ENCODE results near the gene ZNF48.

ZNF48 gene

GRCh38 chr16:30407804-30408534 is 12.7 kb downstream of the ZNF48 start:
- peaks cover 8% of the 10 kb centered on the region for H3K36me3 ChIP-seq (ENCODE audit: control insufficient read depth, insufficient read depth, low read length)
- peaks cover 14% of the 10 kb centered on the region for H3K4me1 ChIP-seq (ENCODE audit: control insufficient read depth, insufficient read depth, low read length)
- H3K27me3 ChIP-seq (ENCODE audit: control insufficient read depth, insufficient read depth, low read length): no peaks in the 10 kb centered on the region
- peak overlapping the region; percentile 84 for H3K4me3 ChIP-seq (ENCODE audit: low read length)
- peak overlapping the region; percentile 84 for H3K27ac ChIP-seq (ENCODE audit: low read depth, low read length)
- peak overlapping the region; percentile 32 for H3K9ac ChIP-seq (ENCODE audit: low read length)

- Histone ChIP-seq H3K27me3 (ENCODE audit: control insufficient read depth, insufficient read depth, low read length) (no peaks in the 10 kb centered on the region), H3K36me3 (ENCODE audit: control insufficient read depth, insufficient read depth, low read length) (peaks cover 16% of the 10 kb centered on the region), H3K27ac (ENCODE audit: low read depth, low read length) (peak overlapping the region; percentile 1), H3K4me1 (ENCODE audit: control insufficient read depth, insufficient read depth, low read length) (peaks cover 14% of the 10 kb centered on the region), H3K4me3 (ENCODE audit: low read length) (no peak overlapping the region), H3K9ac (ENCODE audit: low read length) (no peak overlapping the region)
Measured at GRCh38 chr16:30409125-30410060, 14.2 kb downstream of the ZNF48 start.

DNA sequence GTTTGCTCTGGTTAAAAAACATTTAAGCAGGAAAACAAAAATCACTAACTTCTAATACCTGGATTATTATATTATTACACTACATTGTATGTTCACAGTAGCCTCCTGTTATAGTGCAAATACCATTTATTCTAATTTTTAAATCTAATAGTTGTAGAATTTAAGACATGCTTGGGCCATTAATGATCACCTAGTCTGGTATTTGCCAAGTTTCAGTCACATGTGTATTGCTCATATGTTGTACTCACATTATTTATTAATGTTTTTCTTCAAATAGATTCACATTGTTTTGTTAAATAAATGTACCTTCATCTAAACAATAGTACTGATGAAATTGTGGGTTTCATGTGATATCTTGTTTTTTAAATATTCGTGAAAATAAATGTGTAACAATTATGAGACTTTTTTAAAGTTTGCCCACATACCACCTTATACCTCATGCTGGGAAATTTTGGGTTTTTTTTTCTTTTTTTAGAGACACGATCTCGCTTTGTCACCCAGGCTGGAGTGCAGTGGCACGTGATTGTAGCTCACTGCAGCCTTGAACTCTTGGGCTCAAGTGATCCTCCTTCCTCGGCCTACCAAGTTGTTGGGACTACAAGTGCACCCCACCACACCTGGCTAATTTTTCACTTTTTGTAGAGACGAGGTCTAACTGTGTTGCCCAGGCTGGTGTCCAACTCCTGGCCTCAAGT is 18.0 kb downstream of the ZNF48 start:
- Histone ChIP-seq H3K27ac (ENCODE audit: low read depth, low read length) (no peak overlapping the region), H3K36me3 (ENCODE audit: control insufficient read depth, insufficient read depth, low read length) (peaks cover 16% of the 10 kb centered on the region), H3K9ac (ENCODE audit: low read length) (no peak overlapping the region), H3K4me1 (ENCODE audit: control insufficient read depth, insufficient read depth, low read length) (peaks cover 11% of the 10 kb centered on the region), H3K27me3 (ENCODE audit: control insufficient read depth, insufficient read depth, low read length) (no peaks in the 10 kb centered on the region), H3K4me3 (ENCODE audit: low read length) (no peak overlapping the region)

DNA sequence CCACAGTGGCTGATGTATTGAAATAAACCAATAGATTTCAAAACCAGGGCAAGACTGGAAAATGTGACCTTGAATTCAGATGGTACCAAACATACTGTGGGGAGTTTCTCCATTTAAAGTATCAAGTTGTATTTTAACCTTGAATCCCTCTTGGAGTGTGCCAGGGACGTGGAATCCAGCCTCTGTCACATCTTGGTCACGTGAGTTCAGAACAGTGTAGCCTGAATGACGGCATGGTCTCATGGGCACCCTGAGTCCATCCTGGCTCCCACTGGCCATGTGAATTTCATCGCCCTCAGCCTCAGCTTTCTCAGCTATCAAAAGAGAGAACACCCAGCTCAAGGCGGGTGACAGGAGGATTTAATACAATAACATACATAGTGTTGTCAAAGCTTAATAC is 18.9 kb downstream of the ZNF48 start:
- H3K27me3 ChIP-seq (ENCODE audit: control insufficient read depth, insufficient read depth, low read length): no peaks in the 10 kb centered on the region
- H3K9ac ChIP-seq (ENCODE audit: low read length): no peak overlapping the region
- H3K4me1 ChIP-seq (ENCODE audit: control insufficient read depth, insufficient read depth, low read length): peaks cover 6% of the 10 kb centered on the region
- no peak overlapping the region for H3K4me3 ChIP-seq (ENCODE audit: low read length)
- H3K27ac ChIP-seq (ENCODE audit: low read depth, low read length): no peak overlapping the region
- peaks cover 16% of the 10 kb centered on the region for H3K36me3 ChIP-seq (ENCODE audit: control insufficient read depth, insufficient read depth, low read length)

GRCh38 chr16:30416047-30416603 is 20.9 kb downstream of the ZNF48 start:
- Histone ChIP-seq H3K4me1 (ENCODE audit: control insufficient read depth, insufficient read depth, low read length) (no peaks in the 10 kb centered on the region), H3K27me3 (ENCODE audit: control insufficient read depth, insufficient read depth, low read length) (no peaks in the 10 kb centered on the region), H3K4me3 (ENCODE audit: low read length) (no peak overlapping the region), H3K9ac (ENCODE audit: low read length) (no peak overlapping the region), H3K36me3 (ENCODE audit: control insufficient read depth, insufficient read depth, low read length) (peaks cover 20% of the 10 kb centered on the region), H3K27ac (ENCODE audit: low read depth, low read length) (no peak overlapping the region)

DNA sequence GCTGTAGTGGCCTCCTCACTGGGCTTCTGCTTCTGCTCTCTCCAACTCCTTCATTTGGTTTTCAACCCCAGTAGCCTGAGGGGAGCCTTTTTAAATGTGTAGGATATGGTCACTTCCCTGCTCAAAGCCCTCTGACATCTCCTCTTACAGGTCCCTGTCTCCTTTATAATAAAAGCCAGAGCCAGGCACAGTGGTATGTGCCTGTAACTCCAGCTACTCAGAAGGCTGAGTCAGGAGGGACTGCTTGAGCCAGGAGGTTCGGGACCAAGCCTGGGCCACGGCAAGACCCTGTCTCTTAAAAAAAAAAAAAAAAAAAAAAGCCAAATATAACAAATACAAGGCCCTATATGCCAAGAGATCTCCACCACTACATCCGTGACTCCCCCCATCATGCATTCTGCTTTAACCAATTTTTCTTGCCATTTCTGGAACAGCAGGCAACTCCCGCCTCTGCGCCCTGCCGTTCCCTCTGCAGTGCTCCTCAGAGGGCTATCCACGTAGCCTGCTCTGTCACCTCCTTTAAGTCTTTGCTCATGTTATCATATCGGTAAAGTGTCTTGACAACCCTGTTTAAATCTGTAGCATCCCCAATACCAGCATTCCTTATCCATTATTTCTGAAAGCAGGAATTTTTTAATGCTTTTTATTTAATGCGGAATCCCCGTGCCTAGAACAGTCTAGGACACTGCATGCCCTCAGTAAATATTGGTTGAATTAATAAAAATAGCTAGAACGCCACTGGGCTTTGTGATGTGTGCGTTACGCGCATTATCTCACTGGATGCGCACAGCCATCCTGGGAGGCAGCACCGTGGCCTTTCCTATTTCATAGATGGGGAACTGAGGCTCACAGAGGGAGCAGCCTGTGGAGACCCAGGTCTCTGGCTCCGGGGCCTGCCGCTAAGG is 21.7 kb downstream of the ZNF48 start:
- Histone ChIP-seq H3K36me3 (ENCODE audit: control insufficient read depth, insufficient read depth, low read length) (peaks cover 16% of the 10 kb centered on the region), H3K27ac (ENCODE audit: low read depth, low read length) (peak overlapping the region; percentile 82), H3K27me3 (ENCODE audit: control insufficient read depth, insufficient read depth, low read length) (no peaks in the 10 kb centered on the region), H3K9ac (ENCODE audit: low read length) (peak overlapping the region; percentile 53), H3K4me3 (ENCODE audit: low read length) (peak overlapping the region; percentile 66), H3K4me1 (ENCODE audit: control insufficient read depth, insufficient read depth, low read length) (no peaks in the 10 kb centered on the region)

DNA sequence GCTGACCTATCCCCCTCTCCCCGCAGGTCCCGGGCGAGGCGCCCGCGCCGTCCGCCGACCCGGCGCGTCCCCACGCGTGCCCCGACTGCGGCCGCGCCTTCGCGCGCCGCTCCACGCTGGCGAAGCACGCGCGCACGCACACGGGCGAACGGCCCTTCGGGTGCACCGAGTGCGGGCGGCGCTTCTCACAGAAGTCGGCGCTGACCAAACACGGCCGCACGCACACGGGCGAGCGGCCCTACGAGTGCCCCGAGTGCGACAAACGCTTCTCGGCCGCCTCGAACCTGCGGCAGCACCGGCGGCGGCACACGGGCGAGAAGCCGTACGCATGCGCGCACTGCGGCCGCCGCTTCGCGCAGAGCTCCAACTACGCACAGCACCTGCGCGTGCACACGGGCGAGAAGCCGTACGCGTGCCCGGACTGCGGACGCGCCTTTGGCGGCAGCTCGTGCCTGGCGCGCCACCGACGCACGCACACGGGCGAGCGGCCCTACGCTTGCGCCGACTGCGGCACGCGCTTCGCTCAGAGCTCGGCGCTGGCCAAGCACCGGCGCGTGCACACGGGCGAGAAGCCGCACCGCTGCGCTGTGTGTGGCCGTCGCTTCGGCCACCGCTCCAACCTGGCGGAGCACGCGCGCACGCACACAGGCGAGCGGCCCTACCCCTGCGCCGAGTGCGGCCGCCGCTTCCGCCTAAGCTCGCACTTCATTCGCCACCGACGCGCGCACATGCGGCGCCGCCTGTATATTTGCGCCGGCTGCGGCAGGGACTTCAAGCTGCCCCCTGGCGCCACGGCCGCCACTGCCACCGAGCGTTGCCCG is 22.5 kb downstream of the ZNF48 start:
- Histone ChIP-seq H3K4me1 (ENCODE audit: control insufficient read depth, insufficient read depth, low read length) (no peaks in the 10 kb centered on the region), H3K9ac (ENCODE audit: low read length) (no peak overlapping the region), H3K27me3 (ENCODE audit: control insufficient read depth, insufficient read depth, low read length) (no peaks in the 10 kb centered on the region), H3K27ac (ENCODE audit: low read depth, low read length) (peak overlapping the region; percentile 82), H3K4me3 (ENCODE audit: low read length) (peak overlapping the region; percentile 66), H3K36me3 (ENCODE audit: control insufficient read depth, insufficient read depth, low read length) (peaks cover 16% of the 10 kb centered on the region)

GRCh38 chr16:30418350-30419181 is 23.3 kb downstream of the ZNF48 start:
- Histone ChIP-seq H3K4me3 (ENCODE audit: low read length) (peak overlapping the region; percentile 66), H3K27me3 (ENCODE audit: control insufficient read depth, insufficient read depth, low read length) (no peaks in the 10 kb centered on the region), H3K9ac (ENCODE audit: low read length) (no peak overlapping the region), H3K36me3 (ENCODE audit: control insufficient read depth, insufficient read depth, low read length) (peaks cover 15% of the 10 kb centered on the region), H3K27ac (ENCODE audit: low read depth, low read length) (peak overlapping the region; percentile 74), H3K4me1 (ENCODE audit: control insufficient read depth, insufficient read depth, low read length) (no peaks in the 10 kb centered on the region)

DNA sequence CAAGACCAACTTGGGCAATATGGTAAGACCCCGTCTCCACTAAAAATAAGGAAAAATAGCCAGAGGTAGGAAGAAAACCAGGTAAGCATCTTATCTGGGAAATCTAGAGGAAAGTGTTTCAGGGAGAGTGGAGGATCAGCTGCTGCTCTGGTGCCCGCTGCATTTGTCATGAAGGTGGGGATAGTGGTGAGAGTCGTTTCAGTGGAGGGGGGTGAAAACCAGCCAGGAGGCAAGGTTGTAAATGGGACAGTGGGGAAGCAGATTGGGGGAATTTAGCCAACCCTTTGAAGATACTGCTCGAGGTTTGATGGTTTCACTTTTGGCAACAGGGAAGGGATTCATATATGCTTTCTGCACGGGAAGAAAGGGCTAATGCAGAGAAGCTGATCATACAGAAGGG is 25.8 kb downstream of the ZNF48 start:
- H3K9ac ChIP-seq (ENCODE audit: low read length): no peak overlapping the region

GRCh38 chr16:30428055-30428454 is 32.8 kb downstream of the ZNF48 start:
- Histone ChIP-seq H3K9ac (ENCODE audit: low read length) (no peak overlapping the region), H3K36me3 (ENCODE audit: control insufficient read depth, insufficient read depth, low read length) (no peaks in the 10 kb centered on the region), H3K27ac (ENCODE audit: low read depth, low read length) (no peak overlapping the region), H3K27me3 (ENCODE audit: control insufficient read depth, insufficient read depth, low read length) (no peaks in the 10 kb centered on the region), H3K4me1 (ENCODE audit: control insufficient read depth, insufficient read depth, low read length) (peaks cover 9% of the 10 kb centered on the region), H3K4me3 (ENCODE audit: low read length) (no peak overlapping the region)

More for the DNA sequence above, 25.8 kb downstream of the ZNF48 start:
- no peaks in the 10 kb centered on the region for H3K4me1 ChIP-seq (ENCODE audit: control insufficient read depth, insufficient read depth, low read length)
- H3K27ac ChIP-seq (ENCODE audit: low read depth, low read length): no peak overlapping the region
- H3K27me3 ChIP-seq (ENCODE audit: control insufficient read depth, insufficient read depth, low read length): no peaks in the 10 kb centered on the region
- peaks cover 7% of the 10 kb centered on the region for H3K36me3 ChIP-seq (ENCODE audit: control insufficient read depth, insufficient read depth, low read length)
- no peak overlapping the region for H3K4me3 ChIP-seq (ENCODE audit: low read length)
